HCT116 (cell line): ENCODE measurements around the gene RBCK1. TPM values are rescaled to one million over a fixed set of nuclear protein-coding genes. Genes with fewer than 3 reads are reported as not detected.

Experiments
- ATAC-seq: fragments of 200-7000 bp; cut with Tn5 transposase; 2 replicates; pipeline ENCODE4 v1.9.1; 2020; ENCODE audit warnings: mild to moderate bottlenecking, moderate library complexity
- BruUV-seq: library from RNA; stranded (reverse); fragments of 400-500 nt; replicated peaks from 2 replicates; lab custom pipeline; 2021; lab: Mats Ljungman, UMichigan
- CTCF ChIA-PET: fragments of 300-600 bp; sonication (Branson Sonifier 250); formaldehyde crosslinking; loops from one replicate; lab custom pipeline; 2021; ENCODE audit warnings: antibody characterized with exemption; lab: Charles Lee
- POLR2A ChIA-PET: fragments of 300-600, 350-600 bp; sonication (Branson Sonifier 250); formaldehyde crosslinking; loops from one replicate; lab custom pipeline; 2021; ENCODE audit warnings: antibody characterized with exemption; lab: Charles Lee
- RAD21 ChIA-PET, 2 experiments: fragments of 300-600 bp; sonication (Branson Sonifier 250); formaldehyde crosslinking; loops; one replicate each; lab custom pipeline; 2023; ENCODE audit warnings: low total read pairs in 2 of 2; ENCODE audit not compliant: uncharacterized antibody in 2 of 2, unreplicated experiment in 2 of 2, low non-redundant PET in 1 of 2; lab: Charles Lee
- DNase-seq: peaks from one replicate; pipeline ENCODE4 v3.0.0-alpha.2; 2010; ENCODE audit warnings: low read depth, low spot score
- H2AFZ ChIP-seq: fragments of 200-600 bp; shearing (Covaris generic), sonication (generic); 2 replicates; pipeline ENCODE4 v1.6.1; 2017; ENCODE audit warnings: low read depth, mixed run types, mixed read lengths, antibody characterized with exemption, low read length; ENCODE audit not compliant: poor library complexity, severe bottlenecking
- H3K27ac ChIP-seq: 2 replicates; pipeline ENCODE4 v1.5.1; 2012; ENCODE audit warnings: low read depth, low read length
- H3K27me3 ChIP-seq: fragments of 200-600 bp; sonication (generic); 2 replicates; pipeline ENCODE4 v1.6.1; 2016; ENCODE audit warnings: mixed run types, low read length, mixed read lengths; ENCODE audit not compliant: insufficient read depth
- H3K36me3 ChIP-seq, 2 experiments: fragments of 200-500 bp in 1 of 2; fragments of 200-600 bp in 1 of 2; sonication (Bioruptor generic) in 1 of 2; sonication (generic) in 1 of 2; 2 replicates each; pipeline versions ENCODE4 v1.5.1 to v1.6.1; 2014 to 2016; ENCODE audit warnings: low read length in 2 of 2, inconsistent platforms in 1 of 2, mixed read lengths in 1 of 2, mixed run types in 1 of 2; ENCODE audit not compliant: insufficient read depth in 2 of 2, control insufficient read depth in 1 of 2
- H3K4me1 ChIP-seq, 2 experiments: fragments of 200-600 bp in 1 of 2; sonication (generic) in 1 of 2; 2 replicates each; pipeline versions ENCODE4 v1.5.1 to v1.6.1; 2012 to 2017; ENCODE audit warnings: low read length in 2 of 2, inconsistent platforms in 1 of 2, mild to moderate bottlenecking in 1 of 2, mixed read lengths in 1 of 2, mixed run types in 1 of 2, moderate library complexity in 1 of 2; ENCODE audit not compliant: insufficient read depth in 2 of 2, control insufficient read depth in 1 of 2
- H3K4me2 ChIP-seq: fragments of 200-600 bp; sonication (generic); 2 replicates; pipeline ENCODE4 v1.6.1; 2017; ENCODE audit warnings: mixed run types, low read length, mixed read lengths
- H3K4me3 ChIP-seq, 2 experiments: fragments of 200-600 bp in 1 of 2; sonication (generic) in 1 of 2; replicated peaks in 1 of 2; 2 replicates each; pipeline ENCODE4 v1.5.1; 2011 to 2016; ENCODE audit warnings: low read length in 2 of 2, control low read depth in 1 of 2, low read depth in 1 of 2, mild to moderate bottlenecking in 1 of 2, mixed read lengths in 1 of 2, mixed run types in 1 of 2
- H3K79me2 ChIP-seq: fragments of 200-600 bp; sonication (generic); 2 replicates; pipeline ENCODE4 v1.6.1; 2017; ENCODE audit warnings: mild to moderate bottlenecking, mixed run types, low read length, moderate library complexity, mixed read lengths; ENCODE audit not compliant: insufficient read depth
- H3K9ac ChIP-seq: fragments of 200-600 bp; sonication (generic); 2 replicates; pipeline ENCODE4 v1.6.1; 2016; ENCODE audit warnings: low read length, mixed read lengths
- H3K9me2 ChIP-seq: fragments of 200-600 bp; sonication (generic), shearing (Covaris generic); 2 replicates; pipeline ENCODE4 v1.6.1; 2017; ENCODE audit warnings: mixed run types, mild to moderate bottlenecking, moderate library complexity; ENCODE audit not compliant: insufficient read depth
- H3K9me3 ChIP-seq, 2 experiments: fragments of 200-500 bp in 1 of 2; fragments of 200-600 bp in 1 of 2; sonication (Bioruptor generic) in 1 of 2; sonication (generic) in 1 of 2; 2 replicates each; pipeline ENCODE4 v1.6.1; 2014 to 2017; ENCODE audit warnings: low read length in 2 of 2, mixed read lengths in 2 of 2, inconsistent platforms in 1 of 2, low read depth in 1 of 2, mild to moderate bottlenecking in 1 of 2, mixed run types in 1 of 2, moderate library complexity in 1 of 2; ENCODE audit not compliant: control insufficient read depth in 1 of 2, insufficient read depth in 1 of 2
- H4K20me1 ChIP-seq: fragments of 200-600 bp; sonication (generic), shearing (Covaris generic); 2 replicates; pipeline ENCODE4 v1.6.1; 2017; ENCODE audit warnings: mixed run types, mild to moderate bottlenecking, moderate library complexity; ENCODE audit not compliant: insufficient read depth
- CEBPB ChIP-seq: IDR thresholded peaks from 2 replicates; pipeline ENCODE4 v1.6.1; 2012; ENCODE audit warnings: low read depth
- EZH2 ChIP-seq: fragments of 200-600 bp; sonication (generic); IDR thresholded peaks from 2 replicates; pipeline ENCODE4 v1.6.1; 2017; ENCODE audit warnings: antibody characterized with exemption, mixed run types
- EZH2phosphoT487 ChIP-seq: fragments of 200-600 bp; IDR thresholded peaks from 2 replicates; pipeline ENCODE4 v1.6.1; 2018; ENCODE audit warnings: antibody characterized with exemption, borderline replicate concordance
- FOSL1 ChIP-seq: IDR thresholded peaks from 2 replicates; pipeline ENCODE4 v1.6.1; 2012; ENCODE audit warnings: low read depth
- JUND ChIP-seq: IDR thresholded peaks from 2 replicates; pipeline ENCODE4 v1.6.1; 2012
- RAD21 ChIP-seq: IDR thresholded peaks from 2 replicates; pipeline ENCODE4 v1.6.1; 2012; ENCODE audit warnings: low read depth, mild to moderate bottlenecking
- SP1 ChIP-seq: IDR thresholded peaks from 2 replicates; pipeline ENCODE4 v1.6.1; 2012; ENCODE audit warnings: low read depth
- SRF ChIP-seq: IDR thresholded peaks from 2 replicates; pipeline ENCODE4 v1.6.1; 2012; ENCODE audit warnings: low read depth
- YY1 ChIP-seq: IDR thresholded peaks from 2 replicates; pipeline ENCODE4 v1.6.1; 2011; ENCODE audit warnings: low read length, low read depth, moderate library complexity, mild to moderate bottlenecking; ENCODE audit not compliant: insufficient replicate concordance; ENCODE audit errors: extremely low read depth
- ZFX ChIP-seq: fragments of 450-650 bp; IDR thresholded peaks from 2 replicates; pipeline ENCODE4 v1.6.1; 2017
- intact Hi-C: fragments of 100-400 bp; cut with micrococcal nuclease; formaldehyde crosslinking; loops from 2 replicates; pipeline ENCODE4 v1.10.0; 2022
- total RNA-seq: library from RNA; stranded (reverse); gene quantifications from one replicate; pipeline ENCODE4 v1.2.1, GENCODE V29; 2021; ENCODE audit not compliant: unreplicated experiment
- TF ChIP-seq, protein P1 (sequence below): IDR thresholded peaks from 2 replicates; pipeline ENCODE4 v1.6.1; 2011; ENCODE audit warnings: mild to moderate bottlenecking, low read length, moderate library complexity; ENCODE audit not compliant: insufficient replicate concordance; ENCODE audit errors: extremely low read depth

RBCK1 gene
- total RNA-seq, 1 experiment from 2014 or later: 180 TPM

DNA sequence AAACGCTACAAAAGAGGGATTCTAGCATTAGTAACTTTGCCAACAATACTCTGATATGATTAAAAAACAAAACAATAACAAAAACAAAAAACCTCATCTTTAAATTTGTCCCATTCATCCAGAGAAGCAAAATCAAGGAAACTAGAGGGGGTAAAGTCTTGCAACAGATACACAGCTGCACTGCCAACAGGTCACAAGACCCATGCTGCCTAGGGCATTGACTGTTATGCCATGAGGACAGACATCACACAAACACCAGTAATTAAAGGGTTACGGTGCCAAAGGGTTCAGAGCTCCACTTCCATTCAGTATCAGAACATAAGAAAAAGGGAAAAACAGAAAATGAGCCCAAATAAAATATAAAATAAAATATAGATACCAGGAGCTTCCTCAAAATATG is 52.6 kb downstream of the RBCK1 start:
- Histone ChIP-seq H3K36me3 (0 out of 4 replicates have a peak, but pooled peaks cover 0 to 2% of the 10 kb centered on the region in 2 experiments), H2AFZ (no peak overlapping the region), H3K9me2 (no peaks in the 10 kb centered on the region), H3K27ac (no peak overlapping the region), H4K20me1 (peaks cover 8% of the 10 kb centered on the region; the same call in 1 of the 2 replicates), H3K4me3 (peak overlapping the region in 1 of 2 experiments; percentile 81; a peak in 3 of 4 replicates), H3K9me3 (no peaks in the 10 kb centered on the region), H3K79me2 (peaks cover 62% of the 10 kb centered on the region), H3K4me1 (peaks cover 7 to 15% of the 10 kb centered on the region in 2 experiments; a peak in 3 of 4 replicates), H3K27me3 (no peaks in the 10 kb centered on the region), H3K4me2 (peak overlapping the region; percentile 75; the same call in 1 of the 2 replicates), H3K9ac (no peak overlapping the region)
- TSS peak; percentile 40 for BruUV-seq
- RAD21 ChIA-PET: no interaction called here
- TF ChIP-seq CEBPB: no peak
- TF ChIP-seq YY1: no peak
- no peak for TF ChIP-seq EZH2phosphoT487
- no peak for TF ChIP-seq SP1
- no peak for TF ChIP-seq FOSL1
- no peak for TF ChIP-seq EZH2
- TF ChIP-seq SRF: no peak
- TF ChIP-seq JUND: no peak
- TF ChIP-seq RAD21: no peak
- no peak for TF ChIP-seq ZFX
- TF ChIP-seq, protein P1, sequence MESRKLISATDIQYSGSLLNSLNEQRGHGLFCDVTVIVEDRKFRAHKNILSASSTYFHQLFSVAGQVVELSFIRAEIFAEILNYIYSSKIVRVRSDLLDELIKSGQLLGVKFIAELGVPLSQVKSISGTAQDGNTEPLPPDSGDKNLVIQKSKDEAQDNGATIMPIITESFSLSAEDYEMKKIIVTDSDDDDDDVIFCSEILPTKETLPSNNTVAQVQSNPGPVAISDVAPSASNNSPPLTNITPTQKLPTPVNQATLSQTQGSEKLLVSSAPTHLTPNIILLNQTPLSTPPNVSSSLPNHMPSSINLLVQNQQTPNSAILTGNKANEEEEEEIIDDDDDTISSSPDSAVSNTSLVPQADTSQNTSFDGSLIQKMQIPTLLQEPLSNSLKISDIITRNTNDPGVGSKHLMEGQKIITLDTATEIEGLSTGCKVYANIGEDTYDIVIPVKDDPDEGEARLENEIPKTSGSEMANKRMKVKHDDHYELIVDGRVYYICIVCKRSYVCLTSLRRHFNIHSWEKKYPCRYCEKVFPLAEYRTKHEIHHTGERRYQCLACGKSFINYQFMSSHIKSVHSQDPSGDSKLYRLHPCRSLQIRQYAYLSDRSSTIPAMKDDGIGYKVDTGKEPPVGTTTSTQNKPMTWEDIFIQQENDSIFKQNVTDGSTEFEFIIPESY: no peak
- POLR2A ChIA-PET: no interaction called here
- CTCF ChIA-PET: no interaction called here
- intact Hi-C loops: no loop called here
- ATAC-seq (no peak), DNase-seq (no peak)
